ENCODE measurements around the gene FOS.
A peak's percentile ranks its signal among the peaks of the same experiment; 100 is the strongest.
"Not testable (repeated sequence)": the region's sequence is repeated elsewhere in the genome, so short reads cannot be mapped to it uniquely, and the experiment has no call there.

Gene FOS

DNA sequence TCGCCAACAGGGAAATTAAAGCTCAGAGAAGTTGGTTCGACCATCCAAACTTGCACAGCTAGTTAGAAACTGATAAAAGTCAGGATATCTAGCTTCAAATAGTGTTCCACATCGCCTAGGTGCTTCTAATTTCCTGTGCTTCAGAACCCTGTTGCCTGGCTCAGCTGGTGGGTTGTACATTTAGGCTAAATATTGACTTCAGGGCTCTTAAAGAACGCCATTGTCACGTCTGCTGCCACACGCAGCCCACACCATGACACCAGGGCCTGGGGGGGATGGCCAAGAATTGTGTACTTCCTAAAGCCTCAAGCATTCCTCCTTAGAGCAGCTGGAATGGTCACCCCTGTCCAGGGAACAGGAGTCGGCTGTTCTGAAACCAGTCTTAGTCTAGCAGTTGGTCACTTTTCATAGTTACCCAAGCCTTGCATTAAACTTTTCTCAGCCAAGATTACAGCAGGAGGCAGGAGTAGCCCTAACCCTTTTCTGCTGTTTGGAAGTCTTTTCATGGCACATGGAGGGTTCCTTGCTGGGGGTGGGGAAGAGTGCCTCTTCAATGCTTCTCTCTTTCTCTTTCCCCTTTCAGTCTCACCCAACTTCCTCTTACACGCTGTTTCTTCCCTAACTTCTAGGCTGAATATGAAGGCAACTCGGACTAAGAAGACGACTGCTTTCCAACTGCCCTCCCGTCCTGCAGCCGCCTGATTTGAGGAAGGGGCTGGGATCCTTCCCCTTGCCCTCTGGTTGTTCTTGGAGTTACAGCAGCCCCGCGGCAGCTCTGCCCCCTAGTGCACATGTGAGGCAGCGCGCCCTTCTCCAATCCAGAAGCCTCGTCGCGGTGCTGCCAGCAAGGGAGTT, 17.1 kb downstream of the FOS start:
- DNase-seq, result peak; percentile 86

- DNase-seq, result peak; percentile 73
Measured at GRCh38 chr14:75297411-75298040, 18.9 kb downstream of the FOS start.

- DNase-seq, result peak; percentile 44
Measured at GRCh38 chr14:75298187-75298965, 19.7 kb downstream of the FOS start.

DNA sequence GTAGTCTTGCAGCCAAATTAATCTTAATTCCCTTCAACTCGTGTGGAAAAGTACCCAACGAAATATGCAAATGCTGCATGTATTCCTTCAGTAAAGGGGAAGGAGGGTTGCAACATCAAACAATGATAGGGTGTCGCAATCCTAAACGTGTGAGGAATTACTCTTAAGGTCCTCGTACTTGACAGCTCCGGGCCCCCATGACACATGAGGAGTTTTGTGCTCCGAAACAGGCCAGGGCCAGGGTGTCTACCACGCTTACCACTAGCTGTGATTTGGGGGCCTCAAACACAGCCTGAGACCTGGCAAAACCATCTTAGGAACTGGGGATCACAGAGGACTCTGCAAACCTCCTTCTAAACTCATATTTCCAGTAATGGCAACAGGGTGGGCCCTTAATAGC, 20.4 kb downstream of the FOS start:
- peak; percentile 87 for DNase-seq

- DNase-seq, result no peak
Measured at GRCh38 chr14:75299576-75299975, 20.9 kb downstream of the FOS start.

GRCh38 chr14:75301666-75302325, 23.2 kb downstream of the FOS start:
- peak; percentile 73 for DNase-seq

- peak; percentile 88 for DNase-seq
Measured at GRCh38 chr14:75303381-75303789, 24.8 kb downstream of the FOS start.

GRCh38 chr14:75306410-75306809, 27.8 kb downstream of the FOS start:
- DNase-seq, result not testable (repeated sequence)

DNA sequence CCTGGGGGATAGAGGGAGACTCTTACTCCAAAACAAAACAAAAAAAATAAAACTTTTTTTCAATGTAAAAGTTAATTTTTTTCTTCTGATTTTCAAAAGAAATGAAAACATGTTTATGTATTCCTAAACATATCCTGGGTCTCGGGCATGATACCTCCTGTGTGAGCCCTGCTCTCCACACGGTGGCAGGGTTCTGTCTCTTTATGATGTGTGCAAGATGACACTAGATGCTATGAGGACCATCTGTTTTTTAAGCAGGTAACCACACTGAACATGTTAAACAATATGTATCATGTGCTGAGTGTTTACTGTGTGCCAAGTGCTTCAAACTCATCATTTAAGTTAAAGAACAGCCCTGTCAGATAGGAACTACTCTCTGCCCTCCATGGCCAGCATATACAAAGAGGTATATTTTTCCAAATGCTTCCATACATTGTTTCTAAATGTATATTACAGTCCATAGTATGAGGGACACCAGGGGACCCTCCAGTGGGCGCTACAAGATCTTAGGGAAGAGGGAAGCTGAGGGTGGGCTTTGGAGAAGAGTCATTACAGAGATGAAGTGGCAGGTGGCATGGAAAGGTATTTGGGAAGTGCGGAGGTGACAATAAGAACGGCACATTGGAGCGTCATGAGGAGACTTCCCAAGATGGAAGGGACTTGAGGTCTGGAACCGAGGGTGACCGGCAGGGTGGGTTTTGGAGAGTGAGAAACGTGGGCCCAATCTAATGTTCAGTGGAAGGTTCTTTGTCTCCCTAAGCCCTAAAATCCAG, 28.5 kb downstream of the FOS start:
- peak; percentile 75 for DNase-seq

DNA sequence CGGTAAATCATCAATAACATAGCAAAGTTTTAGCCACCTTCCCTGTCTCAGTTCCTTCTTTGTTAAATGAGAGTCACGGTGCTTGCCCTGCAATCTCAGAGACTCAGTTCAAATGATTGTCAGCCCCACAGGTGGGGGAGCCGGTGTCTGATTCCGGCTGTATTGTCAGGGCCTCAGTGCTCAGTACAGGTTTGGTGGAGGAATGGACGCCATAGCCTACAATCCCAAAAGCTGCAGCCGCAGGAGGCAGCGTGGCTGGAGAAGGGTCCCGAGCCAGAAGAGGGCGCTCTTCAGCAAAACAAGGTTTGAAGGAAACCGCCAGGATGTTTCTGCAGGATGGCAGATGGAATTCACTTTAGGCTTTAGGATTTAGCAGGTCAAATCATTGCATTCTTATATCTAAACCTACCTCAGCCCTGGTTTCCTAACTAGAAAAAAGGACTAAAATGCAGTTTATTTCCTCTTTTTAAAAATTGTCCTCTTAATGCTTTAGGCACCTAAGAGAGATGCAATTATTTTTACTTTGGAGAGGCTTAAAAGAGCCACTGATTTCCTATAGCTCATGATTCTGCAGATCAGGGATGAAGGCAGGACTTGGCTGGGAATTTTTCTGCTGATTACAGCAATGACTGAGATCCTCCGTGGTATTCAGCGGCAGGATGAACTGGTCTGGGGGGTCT, 29.2 kb downstream of the FOS start:
- DNase-seq, result peak; percentile 87

GRCh38 chr14:75308991-75309390, 30.4 kb downstream of the FOS start:
- not testable (repeated sequence) for DNase-seq

GRCh38 chr14:75309561-75309960, 30.9 kb downstream of the FOS start:
- DNase-seq, result not testable (repeated sequence)

- DNase-seq, result peak; percentile 35
Measured at GRCh38 chr14:75310295-75311111, 31.9 kb downstream of the FOS start.

DNA sequence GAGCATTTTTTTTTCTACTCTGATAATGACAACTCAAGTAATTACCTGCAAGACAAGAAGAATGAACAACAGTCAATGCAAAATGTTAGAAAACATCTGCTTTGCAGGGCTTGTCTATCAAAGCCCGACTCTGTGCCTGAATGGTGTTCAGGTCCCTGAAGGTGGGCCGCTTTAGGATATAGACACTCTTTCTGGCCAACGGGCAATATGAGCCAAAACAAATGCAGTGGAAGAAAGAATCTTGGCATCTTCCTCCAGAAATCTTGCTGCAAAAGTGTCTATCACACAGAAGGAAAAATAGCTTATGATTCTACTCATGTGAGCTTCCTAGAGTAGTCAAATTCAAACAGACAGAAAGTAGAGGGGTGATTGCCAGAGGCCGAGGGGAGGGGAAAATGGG, 32.7 kb downstream of the FOS start:
- no peak for DNase-seq

DNA sequence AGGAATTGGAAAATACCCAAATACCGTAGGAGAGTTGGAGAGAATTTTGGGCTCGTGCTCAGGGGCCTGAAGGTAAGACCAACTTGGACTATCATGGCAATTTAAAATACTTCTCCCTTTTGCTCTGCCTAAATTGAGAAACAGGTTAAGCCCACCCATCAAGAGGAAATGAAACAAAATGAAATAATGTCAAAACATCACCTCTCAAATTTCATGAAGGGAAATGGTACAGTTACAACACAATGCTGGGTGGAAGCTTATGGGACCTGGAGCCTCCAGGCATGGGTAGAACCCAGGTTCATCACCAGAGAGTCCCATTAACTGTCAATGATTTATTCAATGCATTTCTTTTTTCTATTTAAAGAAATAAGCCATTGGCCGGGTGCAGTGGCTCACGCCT, 33.7 kb downstream of the FOS start:
- DNase-seq, result peak; percentile 30

DNA sequence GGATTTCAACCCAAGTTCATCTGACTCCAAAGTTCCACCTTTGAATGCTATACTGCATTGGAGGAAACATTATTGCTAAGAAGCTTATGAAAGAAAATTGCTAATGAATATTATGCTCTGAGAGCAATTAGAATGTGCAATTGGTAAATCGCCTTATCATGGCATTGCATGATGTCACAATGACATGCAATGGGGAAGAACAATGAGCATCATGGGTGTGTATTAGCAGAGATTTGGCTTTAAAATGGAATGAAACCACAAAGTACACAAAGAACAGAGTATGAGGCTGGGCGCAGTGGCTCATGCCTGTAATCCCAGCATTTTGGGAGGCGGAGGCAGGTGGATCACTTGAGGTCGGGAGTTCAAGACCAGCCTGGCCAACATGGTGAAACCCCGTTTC, 34.7 kb downstream of the FOS start:
- DNase-seq, result peak; percentile 18

DNA sequence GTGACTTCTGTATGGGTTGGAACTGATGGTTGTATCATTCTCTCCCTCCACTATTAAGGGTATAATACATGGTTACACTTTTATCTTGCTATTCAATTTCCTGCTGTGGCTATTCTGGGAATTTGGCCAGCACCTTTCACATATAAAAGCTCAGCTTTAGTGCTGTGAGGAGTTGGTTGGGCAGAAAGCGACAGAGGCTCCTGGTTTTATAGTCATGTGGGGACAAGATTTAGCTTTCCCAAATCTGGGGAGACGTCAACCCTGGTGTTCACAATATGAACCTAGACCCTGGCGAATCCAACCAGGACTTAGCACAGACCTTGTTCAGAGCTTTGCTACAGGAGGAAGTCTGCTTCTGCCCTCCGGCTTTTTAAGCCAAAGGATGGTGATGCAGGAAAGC, 36.5 kb downstream of the FOS start:
- DNase-seq, result peak; percentile 63

GRCh38 chr14:75317148-75317547, 38.5 kb downstream of the FOS start:
- DNase-seq, result no peak

- DNase-seq, result no peak
Measured at GRCh38 chr14:75318353-75318752, 39.7 kb downstream of the FOS start.

- no peak for DNase-seq
Measured at GRCh38 chr14:75319021-75319420, 40.4 kb downstream of the FOS start.

GRCh38 chr14:75320196-75320595, 41.6 kb downstream of the FOS start:
- DNase-seq, result no peak
